HepG2 (cell line): Measurements from ENCODE around the gene EPX. TPM values are rescaled to one million over a fixed set of nuclear protein-coding genes. Genes with fewer than 3 reads are reported as not detected.

Source experiments
- ATAC-seq: fragments of 200-7000 bp; cut with Tn5 transposase; 3 replicates; pipeline ENCODE4 v1.9.1; 2020; ENCODE audit warnings: mild to moderate bottlenecking, moderate library complexity
- BruUV-seq: library from RNA; stranded (reverse); fragments of 400-500 nt; replicated peaks from 2 replicates; lab custom pipeline; 2021; lab: Mats Ljungman, UMichigan
- CTCF ChIA-PET: fragments of 300-600 bp; formaldehyde crosslinking; extraction: SDS; loops from one replicate; lab custom pipeline; 2021; ENCODE audit warnings: low total read pairs, inconsistent platforms, low intra/inter-chr PET ratio; lab: Yijun Ruan, JAX
- POLR2A ChIA-PET: fragments of 350-600 bp; sonication (Branson Sonifier 250); formaldehyde crosslinking; loops from one replicate; lab custom pipeline; 2020; ENCODE audit warnings: antibody characterized with exemption, inconsistent platforms; lab: Yijun Ruan, JAX
- DNase-seq: peaks from one replicate; pipeline ENCODE4 v3.0.0-alpha.2; 2015; ENCODE audit warnings: low spot score
- FAIRE-seq: peaks from 3 replicates; lab custom pipeline; 2011; peaks lifted over from hg19 to GRCh38; lab: Jason Lieb, UNC
- H2AFZ ChIP-seq: one replicate; pipeline ENCODE4 v1.6.1; 2011; ENCODE audit warnings: low read length, inconsistent platforms
- H3K27ac ChIP-seq: fragments of 300-600 bp; 3 replicates; pipeline ENCODE4 v1.8.0; 2011; ENCODE audit warnings: mixed run types, mild to moderate bottlenecking, mixed read lengths, low read length, inconsistent platforms; ENCODE audit not compliant: insufficient read depth; ENCODE audit errors: extremely low read length
- H3K27me3 ChIP-seq, 2 experiments: fragments of 200-600 bp in 1 of 2; 2 replicates in 1 of 2; 3 replicates in 1 of 2; pipeline versions ENCODE4 v1.6.0 to v1.8.0; 2011; ENCODE audit warnings: low read length in 2 of 2, mild to moderate bottlenecking in 2 of 2, moderate library complexity in 2 of 2, inconsistent platforms in 1 of 2; ENCODE audit not compliant: insufficient read depth in 2 of 2, control insufficient read depth in 1 of 2
- H3K36me3 ChIP-seq, 2 experiments: fragments of 200-600 bp in 1 of 2; replicated peaks in 1 of 2; 2 replicates in 1 of 2; 3 replicates in 1 of 2; pipeline versions ENCODE4 v1.5.1 to v1.8.0; 2011; ENCODE audit warnings: low read length in 2 of 2, inconsistent platforms in 1 of 2; ENCODE audit not compliant: insufficient read depth in 2 of 2, control insufficient read depth in 1 of 2
- H3K4me1 ChIP-seq: 2 replicates; pipeline ENCODE4 v1.5.1; 2012; ENCODE audit warnings: low read length, inconsistent platforms; ENCODE audit not compliant: insufficient read depth
- H3K4me2 ChIP-seq: 2 replicates; pipeline ENCODE4 v1.6.0; 2011; ENCODE audit warnings: low read depth, low read length, inconsistent platforms
- H3K4me3 ChIP-seq, 3 experiments: fragments of 200-600 bp in 1 of 3; sonication (generic), shearing (Covaris generic) in 1 of 3; replicated peaks in 1 of 3; 2 replicates each; pipeline ENCODE4 v1.5.1; 2011 to 2016; ENCODE audit warnings: low read length in 3 of 3, inconsistent platforms in 2 of 3, low read depth in 2 of 3, mild to moderate bottlenecking in 2 of 3, control low read depth in 1 of 3, mixed read lengths in 1 of 3; ENCODE audit not compliant: insufficient read depth in 1 of 3
- H3K79me2 ChIP-seq: one replicate; pipeline ENCODE4 v1.6.1; 2011; ENCODE audit warnings: low read length, inconsistent platforms; ENCODE audit not compliant: insufficient read depth
- H3K9ac ChIP-seq: 2 replicates; pipeline ENCODE4 v1.6.0; 2011; ENCODE audit warnings: mild to moderate bottlenecking, low read depth, low read length, inconsistent platforms; ENCODE audit not compliant: insufficient read depth
- H3K9me3 ChIP-seq: 2 replicates; pipeline ENCODE4 v1.5.1; 2012; ENCODE audit warnings: mild to moderate bottlenecking, low read length
- H4K20me1 ChIP-seq: 2 replicates; pipeline ENCODE4 v1.6.0; 2011; ENCODE audit warnings: inconsistent platforms, mild to moderate bottlenecking, low read length, moderate library complexity; ENCODE audit not compliant: insufficient read depth
- AGO1 ChIP-seq: fragments of 200-400 bp; formaldehyde crosslinking; IDR thresholded peaks from 2 replicates; pipeline ENCODE4 v1.6.1; 2017; ENCODE audit warnings: mild to moderate bottlenecking, low read depth, low read length, moderate library complexity; ENCODE audit not compliant: poor library complexity, severe bottlenecking
- ASH2L ChIP-seq: fragments of 300-600, 200-600 bp; sonication (generic); IDR thresholded peaks from 2 replicates; pipeline ENCODE4 v1.7.0; 2017; ENCODE audit warnings: low read depth, mild to moderate bottlenecking, moderate library complexity, mixed read lengths, low read length; ENCODE audit not compliant: insufficient read length
- CCAR2 ChIP-seq: fragments of 200-400 bp; formaldehyde crosslinking; optimal IDR thresholded peaks from 2 replicates; pipeline ENCODE3; 2018; ENCODE audit warnings: low read depth, mild to moderate bottlenecking, low read length, moderate library complexity
- FOSL2 ChIP-seq: sonication (generic); formaldehyde crosslinking; IDR thresholded peaks from 2 replicates; pipeline ENCODE4 v1.4.0; 2020; ENCODE audit warnings: missing genetic modification reagents
- GABPA ChIP-seq, 2 experiments: IDR thresholded peaks; 2 replicates each; pipeline ENCODE4 v1.6.1; 2011 to 2016; ENCODE audit warnings: low read depth in 2 of 2, low read length in 1 of 2, missing biosample characterization in 1 of 2, missing genetic modification characterization in 1 of 2
- HES4 ChIP-seq: sonication (generic); formaldehyde crosslinking; IDR thresholded peaks from 2 replicates; pipeline ENCODE4 v1.9.0; 2021; ENCODE audit warnings: mild to moderate bottlenecking, missing genetic modification reagents, borderline replicate concordance
- MTF1 ChIP-seq: sonication (generic); formaldehyde crosslinking; IDR thresholded peaks from 2 replicates; pipeline ENCODE4 v1.5.0; 2020; ENCODE audit warnings: missing genetic modification reagents
- MYNN ChIP-seq: sonication (generic); formaldehyde crosslinking; IDR thresholded peaks from 2 replicates; pipeline ENCODE4 v1.4.0; 2020; ENCODE audit warnings: mild to moderate bottlenecking, low read depth, missing genetic modification reagents
- RFX1 ChIP-seq: fragments of 450-650 bp; IDR thresholded peaks from 2 replicates; pipeline ENCODE4 v1.6.1; 2017
- SP1 ChIP-seq, 2 experiments: fragments of 450-650 bp in 1 of 2; sonication (generic) in 1 of 2; formaldehyde crosslinking in 1 of 2; IDR thresholded peaks; 2 replicates each; pipeline versions ENCODE4 v1.4.0 to v1.6.1; 2016 to 2020; ENCODE audit warnings: missing genetic modification reagents in 1 of 2
- ZEB1 ChIP-seq: IDR thresholded peaks from 2 replicates; pipeline ENCODE4 v1.6.1; 2012; ENCODE audit warnings: mild to moderate bottlenecking, low read depth, inconsistent platforms; ENCODE audit not compliant: insufficient replicate concordance
- ZFP90 ChIP-seq: sonication (generic); formaldehyde crosslinking; IDR thresholded peaks from 2 replicates; pipeline ENCODE4 v1.8.0; 2022; ENCODE audit warnings: missing genetic modification reagents, mild to moderate bottlenecking, inconsistent platforms, borderline replicate concordance
- ZNF274 ChIP-seq: sonication (generic); formaldehyde crosslinking; IDR thresholded peaks from 2 replicates; pipeline ENCODE4 v1.5.1; 2020; ENCODE audit warnings: mild to moderate bottlenecking, missing genetic modification reagents
- ZNF354B ChIP-seq: sonication (generic); formaldehyde crosslinking; IDR thresholded peaks from 2 replicates; pipeline ENCODE4 v1.8.0; 2022; ENCODE audit warnings: mild to moderate bottlenecking, missing genetic modification reagents
- ZNF543 ChIP-seq: sonication (generic); formaldehyde crosslinking; IDR thresholded peaks from 2 replicates; pipeline ENCODE4 v1.4.0; 2020; ENCODE audit warnings: mild to moderate bottlenecking, missing genetic modification reagents
- ZNF605 ChIP-seq: sonication (generic); formaldehyde crosslinking; IDR thresholded peaks from 2 replicates; pipeline ENCODE4 v1.8.0; 2022; ENCODE audit warnings: mild to moderate bottlenecking, missing genetic modification reagents
- WGBS: methylation state at CpG from one replicate; pipeline ENCODE4 v1.1.6; 2017; ENCODE audit warnings: low lambda C conversion rate; 5-methylcytosine and 5-hydroxymethylcytosine counted together
- in situ Hi-C: cut with HindIII; loops from 2 replicates; pipeline ENCODE4 v1.10.0; 2017; ENCODE audit warnings: low pct_unique_long_range_greater_than_20kb; ENCODE audit not compliant: extremely low pct_ligation_motif_present
- intact Hi-C: fragments of 100-400 bp; cut with micrococcal nuclease; formaldehyde crosslinking; loops from one replicate; pipeline ENCODE4 v1.10.0; 2022; ENCODE audit not compliant: unreplicated experiment
- polyA plus RNA-seq, 8 experiments: library from polyadenylated mRNA; depleted of rRNA in 3 of 8; stranded (reverse) in 7 of 8; unstranded in 1 of 8; fragments of >200 nt; fragmentation: Illumina TruSeq in 4 of 8; extraction: Trizol in 4 of 8; gene quantifications; 2 replicates each; pipeline versions ENCODE4 v1.2.1 to v1.2.3, GENCODE V29; 2011 to 2016; ENCODE audit warnings: low read depth in 4 of 8, missing spikeins in 1 of 8, mixed read lengths in 1 of 8; ENCODE audit not compliant: insufficient read depth in 1 of 8
- total RNA-seq, 5 experiments: library from RNA; depleted of rRNA; stranded (reverse); fragments of >200 nt; fragmentation: Illumina TruSeq; extraction: Trizol; gene quantifications; 2 replicates each; pipeline ENCODE4 v1.2.3, GENCODE V29; 2016; ENCODE audit warnings: low read depth in 1 of 5
- TF ChIP-seq, protein P1 (sequence below): sonication (generic); formaldehyde crosslinking; IDR thresholded peaks from 2 replicates; pipeline ENCODE4 v1.4.0; 2020; ENCODE audit warnings: missing genetic modification reagents
- TF ChIP-seq, protein P2 (sequence below): sonication (generic); formaldehyde crosslinking; IDR thresholded peaks from 2 replicates; pipeline ENCODE4 v1.4.0; 2020; ENCODE audit warnings: mild to moderate bottlenecking, missing genetic modification reagents
- TF ChIP-seq, protein P3 (sequence below): sonication (generic); formaldehyde crosslinking; IDR thresholded peaks from 2 replicates; pipeline ENCODE4 v1.8.0; 2022; ENCODE audit warnings: missing genetic modification reagents, mild to moderate bottlenecking, moderate library complexity, borderline replicate concordance

Gene EPX
- total and polyA plus RNA-seq, 2 of the 13 experiments (the other 11 are each of a cell fraction or from before 2014, with no cell fraction given) = not detected

DNA sequence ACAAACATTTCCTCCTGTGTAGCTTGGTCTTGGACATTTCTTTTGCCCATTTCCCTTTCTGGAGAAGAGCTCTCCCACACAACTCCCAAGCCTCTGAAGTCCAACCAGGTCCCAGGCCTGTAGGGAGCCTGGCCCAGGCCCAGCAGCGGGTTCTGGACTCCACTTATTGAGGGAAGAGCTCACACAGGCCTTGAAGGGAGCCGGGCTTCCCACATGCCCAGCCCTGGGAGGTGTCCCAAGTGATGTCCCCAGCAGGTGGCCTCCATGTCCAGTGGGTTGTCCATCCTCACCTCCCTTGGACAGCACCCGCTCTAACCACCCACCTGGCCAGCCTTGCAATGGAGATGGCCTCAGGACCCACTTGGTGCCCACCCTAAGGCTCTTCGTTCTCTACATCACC, 5.9 kb upstream of the EPX start:
- in situ Hi-C loops (no loop called here), intact Hi-C loops (no loop called here)
- Histone ChIP-seq H3K4me3 (no peak overlapping the region), H4K20me1 (no peaks in the 10 kb centered on the region), H2AFZ (no peak overlapping the region), H3K36me3 (no peaks in the 10 kb centered on the region), H3K4me2 (no peak overlapping the region), H3K27me3 (peaks cover 0 to 31% of the 10 kb centered on the region in 2 experiments; a peak in 3 of 5 replicates), H3K79me2 (no peaks in the 10 kb centered on the region), H3K9ac (no peak overlapping the region), H3K4me1 (no peaks in the 10 kb centered on the region), H3K9me3 (no peaks in the 10 kb centered on the region), H3K27ac (no peak overlapping the region)
- POLR2A ChIA-PET = no interaction called here
- DNase-seq = no peak
- ATAC-seq = no peak; the same call in 2 of the 3 replicates
- CTCF ChIA-PET = no interaction called here
- WGBS = 7% methylated on average over 4 of the region's 4 CpGs
- FAIRE-seq = no peak
- no TSS peak for BruUV-seq
- TF ChIP-seq ZFP90 = no peak
- no peak for TF ChIP-seq ZNF543 (CRISPR knock-in tag)
- no peak for TF ChIP-seq GABPA (IDR thresholded peaks at IDR 0.05; ENCODE audit: low read depth, low read length)
- TF ChIP-seq GABPA (CRISPR knock-in tag; IDR thresholded peaks at IDR 0.05; ENCODE audit: low read depth) = no peak
- TF ChIP-seq ZNF354B = no peak
- TF ChIP-seq ZNF274 (CRISPR knock-in tag) = no peak
- TF ChIP-seq, protein P1, sequence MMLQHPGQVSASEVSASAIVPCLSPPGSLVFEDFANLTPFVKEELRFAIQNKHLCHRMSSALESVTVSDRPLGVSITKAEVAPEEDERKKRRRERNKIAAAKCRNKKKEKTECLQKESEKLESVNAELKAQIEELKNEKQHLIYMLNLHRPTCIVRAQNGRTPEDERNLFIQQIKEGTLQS (CRISPR knock-in tag) = no peak
- TF ChIP-seq RFX1 = no peak
- no peak for TF ChIP-seq MTF1 (CRISPR knock-in tag)
- TF ChIP-seq SP1 (IDR thresholded peaks at IDR 0.05) = no peak
- no peak for TF ChIP-seq SP1 (CRISPR knock-in tag; IDR thresholded peaks at IDR 0.05)
- TF ChIP-seq, protein P2, sequence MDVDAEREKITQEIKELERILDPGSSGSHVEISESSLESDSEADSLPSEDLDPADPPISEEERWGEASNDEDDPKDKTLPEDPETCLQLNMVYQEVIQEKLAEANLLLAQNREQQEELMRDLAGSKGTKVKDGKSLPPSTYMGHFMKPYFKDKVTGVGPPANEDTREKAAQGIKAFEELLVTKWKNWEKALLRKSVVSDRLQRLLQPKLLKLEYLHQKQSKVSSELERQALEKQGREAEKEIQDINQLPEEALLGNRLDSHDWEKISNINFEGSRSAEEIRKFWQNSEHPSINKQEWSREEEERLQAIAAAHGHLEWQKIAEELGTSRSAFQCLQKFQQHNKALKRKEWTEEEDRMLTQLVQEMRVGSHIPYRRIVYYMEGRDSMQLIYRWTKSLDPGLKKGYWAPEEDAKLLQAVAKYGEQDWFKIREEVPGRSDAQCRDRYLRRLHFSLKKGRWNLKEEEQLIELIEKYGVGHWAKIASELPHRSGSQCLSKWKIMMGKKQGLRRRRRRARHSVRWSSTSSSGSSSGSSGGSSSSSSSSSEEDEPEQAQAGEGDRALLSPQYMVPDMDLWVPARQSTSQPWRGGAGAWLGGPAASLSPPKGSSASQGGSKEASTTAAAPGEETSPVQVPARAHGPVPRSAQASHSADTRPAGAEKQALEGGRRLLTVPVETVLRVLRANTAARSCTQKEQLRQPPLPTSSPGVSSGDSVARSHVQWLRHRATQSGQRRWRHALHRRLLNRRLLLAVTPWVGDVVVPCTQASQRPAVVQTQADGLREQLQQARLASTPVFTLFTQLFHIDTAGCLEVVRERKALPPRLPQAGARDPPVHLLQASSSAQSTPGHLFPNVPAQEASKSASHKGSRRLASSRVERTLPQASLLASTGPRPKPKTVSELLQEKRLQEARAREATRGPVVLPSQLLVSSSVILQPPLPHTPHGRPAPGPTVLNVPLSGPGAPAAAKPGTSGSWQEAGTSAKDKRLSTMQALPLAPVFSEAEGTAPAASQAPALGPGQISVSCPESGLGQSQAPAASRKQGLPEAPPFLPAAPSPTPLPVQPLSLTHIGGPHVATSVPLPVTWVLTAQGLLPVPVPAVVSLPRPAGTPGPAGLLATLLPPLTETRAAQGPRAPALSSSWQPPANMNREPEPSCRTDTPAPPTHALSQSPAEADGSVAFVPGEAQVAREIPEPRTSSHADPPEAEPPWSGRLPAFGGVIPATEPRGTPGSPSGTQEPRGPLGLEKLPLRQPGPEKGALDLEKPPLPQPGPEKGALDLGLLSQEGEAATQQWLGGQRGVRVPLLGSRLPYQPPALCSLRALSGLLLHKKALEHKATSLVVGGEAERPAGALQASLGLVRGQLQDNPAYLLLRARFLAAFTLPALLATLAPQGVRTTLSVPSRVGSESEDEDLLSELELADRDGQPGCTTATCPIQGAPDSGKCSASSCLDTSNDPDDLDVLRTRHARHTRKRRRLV = no peak
- no peak for TF ChIP-seq CCAR2
- no peak for TF ChIP-seq MYNN
- TF ChIP-seq FOSL2 (CRISPR knock-in tag) = no peak
- TF ChIP-seq ZNF605 (CRISPR knock-in tag) = no peak
- no peak for TF ChIP-seq HES4 (CRISPR knock-in tag)
- TF ChIP-seq, protein P3, sequence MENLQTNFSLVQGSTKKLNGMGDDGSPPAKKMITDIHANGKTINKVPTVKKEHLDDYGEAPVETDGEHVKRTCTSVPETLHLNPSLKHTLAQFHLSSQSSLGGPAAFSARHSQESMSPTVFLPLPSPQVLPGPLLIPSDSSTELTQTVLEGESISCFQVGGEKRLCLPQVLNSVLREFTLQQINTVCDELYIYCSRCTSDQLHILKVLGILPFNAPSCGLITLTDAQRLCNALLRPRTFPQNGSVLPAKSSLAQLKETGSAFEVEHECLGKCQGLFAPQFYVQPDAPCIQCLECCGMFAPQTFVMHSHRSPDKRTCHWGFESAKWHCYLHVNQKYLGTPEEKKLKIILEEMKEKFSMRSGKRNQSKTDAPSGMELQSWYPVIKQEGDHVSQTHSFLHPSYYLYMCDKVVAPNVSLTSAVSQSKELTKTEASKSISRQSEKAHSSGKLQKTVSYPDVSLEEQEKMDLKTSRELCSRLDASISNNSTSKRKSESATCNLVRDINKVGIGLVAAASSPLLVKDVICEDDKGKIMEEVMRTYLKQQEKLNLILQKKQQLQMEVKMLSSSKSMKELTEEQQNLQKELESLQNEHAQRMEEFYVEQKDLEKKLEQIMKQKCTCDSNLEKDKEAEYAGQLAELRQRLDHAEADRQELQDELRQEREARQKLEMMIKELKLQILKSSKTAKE (CRISPR knock-in tag) = no peak
- TF ChIP-seq AGO1 = no peak
- no peak for TF ChIP-seq ZEB1
- no peak for TF ChIP-seq ASH2L
